Mononuclear cell (primary cell): ENCODE results near the gene ALDH1A3. TPM values are rescaled to one million over a fixed set of nuclear protein-coding genes. Genes with fewer than 3 reads are reported as not detected.

Source experiments
- H3K27me3 ChIP-seq: 2 replicates; pipeline ENCODE4 v1.6.0; 2011; ENCODE audit warnings: low read length, control low read depth; ENCODE audit not compliant: insufficient read depth
- H3K4me1 ChIP-seq: 2 replicates; pipeline ENCODE4 v1.5.1; 2011; ENCODE audit warnings: mild to moderate bottlenecking, low read length, control low read depth; ENCODE audit not compliant: insufficient read depth
- H3K4me3 ChIP-seq: 2 replicates; pipeline ENCODE4 v1.5.1; 2011; ENCODE audit warnings: mild to moderate bottlenecking, low read length, moderate library complexity
- H3K9me3 ChIP-seq: 2 replicates; pipeline ENCODE4 v1.5.1; 2011; ENCODE audit warnings: low read depth, mild to moderate bottlenecking, control low read depth, low read length
- total RNA-seq: library from RNA; depleted of rRNA; stranded (reverse); fragments of >200 nt; gene quantifications from one replicate; pipeline ENCODE4 v1.2.3, GENCODE V29; 2012

Gene ALDH1A3
- total RNA-seq, 1 donor, result 0.10 TPM

GRCh38 chr15:100931143-100931890 lies 51.7 kb downstream of the ALDH1A3 start:
- H3K4me3 ChIP-seq, result no peak overlapping the region
- peaks cover 48% of the 10 kb centered on the region for H3K4me1 ChIP-seq

GRCh38 chr15:100932676-100933348 lies 53.2 kb downstream of the ALDH1A3 start:
- peaks cover 40% of the 10 kb centered on the region for H3K4me1 ChIP-seq
- H3K9me3 ChIP-seq, result no peaks in the 10 kb centered on the region
- no peak overlapping the region for H3K4me3 ChIP-seq
- no peaks in the 10 kb centered on the region for H3K27me3 ChIP-seq

More at GRCh38 chr15:100931143-100931890, 51.7 kb downstream of the ALDH1A3 start:
- no peaks in the 10 kb centered on the region for H3K9me3 ChIP-seq
- H3K27me3 ChIP-seq, result no peaks in the 10 kb centered on the region

- no peaks in the 10 kb centered on the region for H3K27me3 ChIP-seq
- H3K4me1 ChIP-seq, result peaks cover 40% of the 10 kb centered on the region
- no peak overlapping the region for H3K4me3 ChIP-seq
- no peaks in the 10 kb centered on the region for H3K9me3 ChIP-seq
These were observed 54.5 kb downstream of the ALDH1A3 start for GRCh38 chr15:100934166-100934565.

GRCh38 chr15:100934726-100935125 lies 55.1 kb downstream of the ALDH1A3 start:
- no peak overlapping the region for H3K4me3 ChIP-seq
- no peaks in the 10 kb centered on the region for H3K9me3 ChIP-seq
- no peaks in the 10 kb centered on the region for H3K27me3 ChIP-seq
- H3K4me1 ChIP-seq, result peaks cover 43% of the 10 kb centered on the region

GRCh38 chr15:100937171-100937570 lies 57.5 kb downstream of the ALDH1A3 start:
- peaks cover 54% of the 10 kb centered on the region for H3K4me1 ChIP-seq
- no peak overlapping the region for H3K4me3 ChIP-seq
- no peaks in the 10 kb centered on the region for H3K9me3 ChIP-seq
- H3K27me3 ChIP-seq, result no peaks in the 10 kb centered on the region

- no peaks in the 10 kb centered on the region for H3K9me3 ChIP-seq
- H3K4me3 ChIP-seq, result no peak overlapping the region
- no peaks in the 10 kb centered on the region for H3K27me3 ChIP-seq
- peaks cover 50% of the 10 kb centered on the region for H3K4me1 ChIP-seq
These were observed 60.2 kb downstream of the ALDH1A3 start for GRCh38 chr15:100939791-100940190.

GRCh38 chr15:100940767-100941379 lies 61.2 kb downstream of the ALDH1A3 start:
- Histone ChIP-seq H3K4me3 (no peak overlapping the region), H3K27me3 (no peaks in the 10 kb centered on the region), H3K9me3 (no peaks in the 10 kb centered on the region), H3K4me1 (peaks cover 44% of the 10 kb centered on the region)

GRCh38 chr15:100941536-100941935 lies 61.9 kb downstream of the ALDH1A3 start:
- no peak overlapping the region for H3K4me3 ChIP-seq
- H3K4me1 ChIP-seq, result peaks cover 44% of the 10 kb centered on the region
- no peaks in the 10 kb centered on the region for H3K27me3 ChIP-seq
- H3K9me3 ChIP-seq, result no peaks in the 10 kb centered on the region

- Histone ChIP-seq H3K4me1 (peaks cover 44% of the 10 kb centered on the region), H3K4me3 (no peak overlapping the region), H3K27me3 (no peaks in the 10 kb centered on the region), H3K9me3 (no peaks in the 10 kb centered on the region)
These were observed 63.2 kb downstream of the ALDH1A3 start for GRCh38 chr15:100942656-100943425.

- H3K4me1 ChIP-seq, result peaks cover 42% of the 10 kb centered on the region
- H3K4me3 ChIP-seq, result no peak overlapping the region
- no peaks in the 10 kb centered on the region for H3K27me3 ChIP-seq
- no peaks in the 10 kb centered on the region for H3K9me3 ChIP-seq
These were observed 64.7 kb downstream of the ALDH1A3 start for GRCh38 chr15:100944244-100944895.

- Histone ChIP-seq H3K9me3 (no peaks in the 10 kb centered on the region), H3K4me1 (peaks cover 36% of the 10 kb centered on the region), H3K27me3 (no peaks in the 10 kb centered on the region), H3K4me3 (no peak overlapping the region)
These were observed 65.4 kb downstream of the ALDH1A3 start for GRCh38 chr15:100944986-100945385.

- Histone ChIP-seq H3K4me1 (peaks cover 16% of the 10 kb centered on the region), H3K4me3 (no peak overlapping the region), H3K9me3 (no peaks in the 10 kb centered on the region), H3K27me3 (no peaks in the 10 kb centered on the region)
These were observed 68.3 kb downstream of the ALDH1A3 start for GRCh38 chr15:100947760-100948429.

- Histone ChIP-seq H3K9me3 (no peaks in the 10 kb centered on the region), H3K4me3 (no peak overlapping the region), H3K4me1 (peaks cover 13% of the 10 kb centered on the region), H3K27me3 (no peaks in the 10 kb centered on the region)
These were observed 68.8 kb downstream of the ALDH1A3 start for GRCh38 chr15:100948430-100948762.

- Histone ChIP-seq H3K27me3 (no peaks in the 10 kb centered on the region), H3K9me3 (no peaks in the 10 kb centered on the region), H3K4me1 (peaks cover 3% of the 10 kb centered on the region), H3K4me3 (no peak overlapping the region)
These were observed 70.1 kb downstream of the ALDH1A3 start for GRCh38 chr15:100949691-100950090.
